Stimulated activated CD8-positive, alpha-beta memory T cell treated with anti-CD3 and anti-CD28 coated beads, Interleukin-15, amount 100 ng/mL, for 24 hours (primary cell): ENCODE measurements around the gene PPM1F.

ENCODE experiments used
- DNase-seq: peaks from one replicate; pipeline ENCODE4 v3.0.0-alpha.2; 2020; ENCODE audit warnings: low read depth

Gene PPM1F, protein sequence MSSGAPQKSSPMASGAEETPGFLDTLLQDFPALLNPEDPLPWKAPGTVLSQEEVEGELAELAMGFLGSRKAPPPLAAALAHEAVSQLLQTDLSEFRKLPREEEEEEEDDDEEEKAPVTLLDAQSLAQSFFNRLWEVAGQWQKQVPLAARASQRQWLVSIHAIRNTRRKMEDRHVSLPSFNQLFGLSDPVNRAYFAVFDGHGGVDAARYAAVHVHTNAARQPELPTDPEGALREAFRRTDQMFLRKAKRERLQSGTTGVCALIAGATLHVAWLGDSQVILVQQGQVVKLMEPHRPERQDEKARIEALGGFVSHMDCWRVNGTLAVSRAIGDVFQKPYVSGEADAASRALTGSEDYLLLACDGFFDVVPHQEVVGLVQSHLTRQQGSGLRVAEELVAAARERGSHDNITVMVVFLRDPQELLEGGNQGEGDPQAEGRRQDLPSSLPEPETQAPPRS

DNA sequence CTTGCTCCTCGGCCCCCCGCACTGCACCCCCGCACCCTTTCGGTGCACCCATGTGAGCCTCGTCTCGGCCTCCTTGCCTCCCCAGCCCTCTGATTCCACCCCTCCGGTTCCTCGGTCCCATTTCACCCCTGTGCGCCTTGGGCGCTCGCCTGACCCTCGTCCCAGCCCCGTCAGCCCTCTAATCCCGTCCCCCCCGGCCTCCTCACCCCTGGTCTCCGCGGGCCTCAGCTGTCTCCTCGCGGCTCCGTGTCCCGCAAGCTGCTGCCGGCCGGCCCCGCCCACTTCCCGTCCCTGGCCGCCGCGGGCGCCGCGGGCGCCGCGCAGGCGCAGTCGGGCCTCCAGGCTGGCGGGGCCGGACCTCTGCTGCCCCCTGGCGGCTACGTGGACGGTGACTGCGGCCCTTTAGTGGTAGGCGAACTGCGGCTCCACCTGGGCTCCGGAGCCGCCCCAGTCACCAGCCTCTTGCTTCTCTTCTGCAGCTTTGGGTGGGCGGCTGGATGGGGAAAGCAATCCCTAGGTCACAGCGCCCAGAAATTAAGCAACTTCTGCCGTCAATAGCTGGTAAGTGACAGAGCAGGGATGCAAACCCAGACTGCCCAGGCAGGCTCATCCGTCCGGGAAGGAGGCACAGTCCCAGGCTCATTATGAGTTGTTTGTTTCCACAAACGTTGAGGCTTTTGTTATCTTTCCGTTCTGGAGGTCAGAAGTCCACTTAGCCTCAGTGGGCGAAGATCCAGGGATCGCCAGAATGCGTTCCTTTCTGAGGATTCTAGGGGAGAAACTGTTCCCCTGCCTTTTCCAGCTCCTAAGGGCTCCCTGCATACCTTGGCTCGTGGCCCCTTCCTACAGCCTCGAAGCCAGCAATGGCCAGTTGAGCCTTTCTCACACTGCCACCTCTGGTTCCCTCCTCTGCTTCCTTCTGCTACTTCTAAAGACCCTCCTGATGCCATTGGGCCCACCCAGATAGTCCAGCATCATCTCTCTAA, at the start of gene PPM1F:
PPM1F (minus strand) TSS at position 263 of the 986 bp plus-strand sequence. CDS start 6,800 bp downstream, outside the sequence.
- peak; percentile 98 for DNase-seq

DNA sequence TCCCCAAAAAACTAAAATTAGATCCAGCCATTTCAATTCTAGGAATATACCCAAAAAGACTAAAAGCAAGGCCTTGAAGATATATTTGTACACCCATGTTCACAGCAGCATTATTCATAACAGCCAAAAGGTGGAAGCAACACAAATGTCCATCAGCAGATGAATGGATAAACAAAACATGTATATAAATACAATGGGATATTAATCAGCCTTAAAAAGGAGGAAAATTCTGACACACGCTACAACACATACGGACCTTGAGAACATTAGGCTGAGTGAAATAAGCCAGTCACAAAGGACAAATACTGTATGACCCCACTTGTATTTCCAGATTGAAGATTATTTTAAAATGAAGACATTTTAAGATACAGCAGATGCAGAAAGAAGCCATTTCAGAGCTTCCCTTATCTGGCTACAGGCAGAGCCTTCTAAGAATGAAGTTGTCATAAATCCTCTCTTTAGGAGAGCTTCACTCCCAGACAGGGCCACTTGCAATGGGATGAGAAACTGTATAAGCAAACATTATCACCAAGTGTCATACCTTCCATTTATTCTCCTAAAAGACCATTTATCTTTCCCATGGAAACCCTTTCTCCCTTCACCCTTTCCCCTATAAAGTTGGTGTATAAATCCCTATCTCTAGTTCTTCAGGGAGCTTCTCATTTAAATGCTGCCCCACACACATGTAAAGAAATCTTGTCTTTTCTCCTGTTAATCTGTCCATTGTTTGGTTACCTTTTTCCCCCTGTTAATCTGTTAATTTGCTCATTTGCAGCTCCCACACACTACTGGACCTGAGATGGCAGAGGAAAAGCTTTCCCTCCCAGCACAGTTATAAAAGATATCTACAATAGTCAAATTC, 49.2 kb upstream of the PPM1F start:
- DNase-seq, result no peak

DNA sequence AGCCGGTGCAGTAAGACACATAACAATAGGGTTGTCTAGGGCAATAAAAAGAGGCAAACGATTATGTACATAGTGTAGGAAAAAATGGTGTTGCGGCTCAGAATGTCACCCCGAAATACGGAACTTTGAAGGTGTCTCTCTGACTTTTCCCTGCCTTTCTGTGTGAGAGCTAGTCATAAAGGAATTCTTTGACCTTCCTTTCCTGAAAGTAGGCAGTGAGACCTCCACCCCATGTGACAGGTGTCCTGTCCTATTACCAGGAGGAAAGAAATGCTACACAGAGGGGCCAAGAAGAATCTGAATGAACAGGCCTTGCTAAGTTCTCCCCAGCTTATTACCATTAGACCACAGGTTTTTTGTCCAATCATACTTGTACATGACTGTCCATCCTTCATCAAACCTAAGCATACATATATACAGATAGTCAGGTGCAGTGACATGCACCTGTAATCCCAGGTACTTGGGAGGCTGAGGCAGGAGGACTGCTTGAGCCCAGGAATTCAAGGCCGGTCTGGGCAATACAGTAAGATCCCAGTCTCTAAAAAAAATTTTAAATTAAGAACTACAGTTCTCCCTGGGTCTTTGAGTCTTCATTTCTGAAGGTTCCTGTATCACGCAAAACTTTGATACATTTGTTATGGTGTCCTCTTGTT, 46.1 kb upstream of the PPM1F start:
- no peak for DNase-seq

DNA sequence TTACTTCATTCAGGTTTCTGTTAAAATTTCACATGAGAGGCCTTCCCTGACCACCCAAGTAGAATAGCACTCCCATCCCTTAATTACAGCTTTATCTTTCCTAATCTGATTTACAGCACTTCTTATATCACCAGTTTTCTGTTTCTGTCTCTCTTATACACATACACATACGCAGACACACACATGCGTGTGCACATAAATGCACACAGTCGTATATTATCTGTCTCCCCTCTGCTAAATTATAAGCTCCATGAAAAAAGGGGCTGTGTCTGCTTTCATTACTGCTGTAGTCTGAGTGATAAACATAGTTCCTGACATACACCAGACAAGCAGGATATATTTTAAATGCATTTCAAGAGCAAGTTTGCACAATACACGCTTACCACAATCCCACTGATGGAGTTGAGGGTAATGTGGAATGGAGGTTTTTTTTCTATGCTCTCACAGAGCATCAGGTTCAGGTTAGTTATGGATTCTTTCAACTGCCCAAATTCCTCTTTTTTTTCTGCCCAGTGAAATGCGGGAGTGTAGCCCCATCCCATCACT, 43.6 kb upstream of the PPM1F start:
- no peak for DNase-seq

DNA sequence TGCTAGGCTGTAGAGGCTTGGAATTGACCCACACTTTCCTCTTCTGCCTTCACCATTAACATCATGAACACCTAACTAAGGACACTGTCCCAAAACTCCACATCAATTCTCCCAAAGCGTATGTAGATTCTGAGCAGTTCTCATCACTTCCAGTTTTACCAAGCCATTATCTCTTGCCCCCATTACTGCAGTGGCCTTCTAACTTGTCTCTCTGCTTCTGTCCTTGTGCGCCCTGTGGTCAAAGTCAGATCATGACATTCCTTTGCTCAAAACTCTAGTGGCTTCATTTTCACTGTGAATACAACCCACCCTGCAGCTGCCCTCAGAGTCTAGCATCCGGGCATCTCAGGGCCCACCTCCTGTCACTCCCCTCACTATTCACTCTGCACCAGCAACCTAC, 43.0 kb upstream of the PPM1F start:
- no peak for DNase-seq

DNA sequence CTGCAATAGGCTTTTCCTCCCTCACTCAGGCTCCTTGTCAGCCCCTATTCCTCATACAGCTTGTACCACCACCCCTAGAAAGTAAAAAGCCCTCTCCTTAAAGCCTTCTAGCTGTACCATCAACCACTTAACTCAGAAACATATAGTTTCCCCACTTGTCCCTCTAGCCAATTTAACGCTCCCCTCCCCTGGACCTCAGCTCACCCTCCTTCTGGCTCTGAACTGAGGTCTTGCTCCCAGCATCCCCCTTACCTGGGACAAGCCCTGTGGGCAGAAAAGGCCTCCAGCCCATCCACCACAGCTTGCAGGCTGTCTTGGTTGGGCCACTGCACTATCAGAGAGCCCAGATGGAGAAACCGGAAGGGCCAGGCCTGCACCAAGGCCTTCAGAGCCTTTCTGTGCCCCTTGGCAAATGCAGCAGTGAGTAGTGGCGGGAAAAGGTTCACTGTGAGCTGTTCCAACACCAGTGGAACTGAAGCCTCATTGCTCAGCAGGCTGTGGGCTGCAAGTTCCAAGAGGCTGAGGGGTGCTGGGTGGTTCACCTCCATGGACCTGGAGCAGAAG, 42.3 kb upstream of the PPM1F start:
- DNase-seq, result no peak

DNA sequence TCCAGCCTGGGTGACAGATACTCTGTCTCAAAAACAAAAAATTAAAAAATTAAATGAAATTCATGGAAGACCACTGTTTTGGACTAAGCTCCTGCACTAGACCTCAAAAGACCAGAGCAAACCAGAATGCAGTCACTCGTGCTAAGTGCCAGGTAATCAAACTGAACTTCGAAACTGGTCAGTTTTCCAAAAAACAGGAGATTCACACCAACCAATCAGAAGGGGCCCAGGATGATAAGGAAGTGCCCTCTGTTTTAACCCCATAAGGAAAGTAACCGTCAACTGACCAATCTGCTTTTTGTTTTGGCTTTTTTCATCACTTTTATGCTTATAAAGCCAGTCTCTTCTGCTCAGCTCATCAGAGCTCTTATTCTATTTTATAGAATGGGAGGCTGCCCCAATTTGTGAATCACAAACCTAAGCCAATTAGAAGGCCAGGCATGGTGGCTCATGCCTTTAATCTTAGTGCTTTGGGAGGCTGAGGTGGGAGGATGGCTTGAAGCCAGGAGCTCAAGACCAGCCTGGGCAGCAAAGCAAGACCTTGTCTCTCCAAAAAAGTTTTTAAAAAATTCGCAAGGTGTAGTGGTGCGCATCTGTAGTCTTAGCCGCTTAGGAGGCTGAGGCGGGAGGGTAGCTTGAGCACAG, 40.1 kb upstream of the PPM1F start:
- DNase-seq, result no peak

DNA sequence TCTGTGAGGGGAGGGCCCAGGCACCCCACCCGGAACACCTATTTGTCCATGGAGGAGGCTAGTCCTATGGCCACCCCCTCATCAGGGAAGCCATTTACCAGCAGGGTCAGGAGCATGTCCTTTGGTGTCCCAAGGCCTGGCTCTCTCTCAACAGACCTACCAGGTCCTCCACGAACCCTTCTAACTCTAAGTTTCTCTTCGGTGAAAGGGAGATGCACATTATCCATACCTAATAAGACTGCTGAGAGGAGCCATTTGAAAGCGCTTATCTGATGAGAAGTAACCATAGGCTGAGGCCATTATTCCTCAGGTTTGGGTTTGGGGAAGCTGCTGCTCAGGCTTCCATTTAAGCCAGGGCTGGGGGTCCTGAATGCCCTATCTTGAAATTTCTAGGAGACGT, 39.1 kb upstream of the PPM1F start:
- no peak for DNase-seq

DNA sequence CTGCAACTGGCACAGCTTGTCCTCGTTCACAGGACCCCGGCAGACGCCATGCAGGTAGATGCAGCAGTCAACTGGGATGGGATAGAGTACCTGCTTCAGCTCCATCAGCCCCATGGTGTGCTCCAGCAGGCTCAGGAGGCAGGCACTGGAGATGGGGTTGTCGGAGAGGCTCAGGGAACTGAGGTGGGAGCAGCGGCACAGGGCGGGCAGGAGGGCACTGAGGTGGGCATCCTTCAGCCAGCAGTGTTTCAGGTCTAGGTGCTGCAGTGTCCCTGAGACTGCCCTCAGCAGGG, 38.6 kb upstream of the PPM1F start:
- DNase-seq, result no peak

DNA sequence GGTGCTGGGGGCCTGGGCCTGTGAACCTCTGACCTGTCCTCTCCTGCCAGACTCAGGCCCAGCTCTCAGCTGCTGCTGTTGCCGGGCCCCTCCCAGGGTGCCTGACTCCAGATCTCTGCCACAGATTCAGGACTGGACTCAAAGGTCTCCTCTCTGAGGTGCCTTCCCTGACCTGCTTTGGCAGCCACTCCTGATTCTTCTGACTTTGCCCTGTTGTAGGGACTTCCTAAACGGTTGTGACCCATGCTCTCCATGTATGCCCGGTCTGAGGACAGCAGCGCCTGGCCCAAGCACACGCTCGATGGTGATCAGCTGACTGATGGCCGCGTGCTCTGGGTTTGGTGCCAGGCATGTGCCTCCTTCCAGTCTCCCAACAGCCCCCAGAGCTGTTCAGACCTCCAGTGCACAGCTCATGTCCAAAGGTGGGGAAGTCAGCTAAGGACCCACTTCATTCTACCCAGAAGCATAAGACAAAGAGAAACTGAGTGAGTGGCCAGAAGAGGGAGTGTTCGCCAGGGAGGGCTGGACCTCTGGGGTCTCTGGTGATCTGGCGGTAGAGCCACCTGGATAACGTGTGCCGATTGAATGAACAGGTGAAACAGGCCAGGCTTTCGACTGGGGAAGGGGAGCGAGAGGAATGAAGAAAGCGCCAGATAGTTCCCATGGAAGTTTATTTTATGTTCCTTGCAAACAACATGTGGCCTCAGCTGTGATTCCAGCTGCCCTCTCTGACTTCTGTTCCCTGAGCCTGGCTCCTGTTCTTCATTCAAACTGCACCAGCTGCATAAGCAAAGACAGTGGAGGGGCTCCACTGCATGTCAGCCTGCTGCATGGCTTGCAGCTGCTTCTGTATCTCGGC, 38.0 kb upstream of the PPM1F start:
- no peak for DNase-seq

DNA sequence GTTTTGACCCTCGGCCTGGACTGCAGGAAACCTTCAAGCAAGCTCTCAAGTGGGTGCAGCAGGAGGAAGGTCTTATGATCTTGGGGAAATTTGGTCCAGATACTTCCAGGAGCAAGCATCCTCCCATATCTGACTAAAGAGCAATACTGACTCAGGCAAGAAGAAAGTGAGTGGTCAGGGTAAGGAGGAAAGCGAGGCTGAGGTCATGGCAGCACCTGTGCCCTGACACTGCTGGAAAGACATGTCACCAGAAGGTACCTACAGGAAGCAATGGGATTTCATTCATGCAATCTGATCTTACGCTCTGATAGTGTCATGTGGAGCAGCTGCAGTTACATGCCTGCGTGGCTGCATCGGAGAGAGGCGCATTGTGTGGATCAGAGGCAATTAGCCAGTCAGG, 36.4 kb upstream of the PPM1F start:
- DNase-seq, result no peak

DNA sequence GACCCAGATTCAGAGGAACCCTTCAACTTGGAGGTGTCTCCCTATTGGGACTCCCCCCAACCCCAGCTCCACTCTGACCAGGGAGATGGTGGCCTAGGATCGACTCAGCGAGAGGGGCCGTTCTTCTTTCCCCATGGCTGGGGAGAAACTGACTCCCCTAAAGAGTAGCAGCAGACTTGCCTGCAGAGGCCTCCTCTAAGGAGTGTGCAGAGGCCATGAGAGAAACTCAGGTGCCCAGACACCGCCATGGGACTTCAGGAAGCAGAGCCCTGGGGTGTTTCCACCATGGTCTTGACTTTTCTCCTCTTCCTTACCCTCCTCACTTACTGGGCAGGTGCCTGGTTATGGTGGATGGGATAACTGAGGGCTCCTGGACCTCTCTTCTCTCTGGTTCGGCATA, 32.6 kb upstream of the PPM1F start:
- DNase-seq, result no peak

DNA sequence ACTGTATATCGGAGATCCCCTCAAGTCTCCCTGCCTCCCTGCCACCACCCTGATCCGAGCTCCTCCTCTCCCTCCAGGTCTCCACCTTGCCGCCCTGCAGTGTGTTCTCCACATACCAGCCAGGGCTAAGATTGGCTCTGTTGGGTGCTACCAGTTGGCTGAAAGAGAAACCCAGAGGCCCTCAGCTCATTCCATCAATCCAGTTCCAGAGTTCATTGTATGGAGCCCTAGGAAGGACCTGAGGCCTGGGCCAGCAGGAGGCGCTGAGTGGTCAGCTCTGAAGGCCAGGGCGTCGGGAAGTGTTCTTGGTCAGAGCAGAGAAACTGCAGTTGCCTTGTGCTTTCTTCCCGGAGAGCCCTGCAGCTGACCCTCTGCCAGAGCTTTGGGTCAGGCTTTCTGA, 32.1 kb upstream of the PPM1F start:
- no peak for DNase-seq

DNA sequence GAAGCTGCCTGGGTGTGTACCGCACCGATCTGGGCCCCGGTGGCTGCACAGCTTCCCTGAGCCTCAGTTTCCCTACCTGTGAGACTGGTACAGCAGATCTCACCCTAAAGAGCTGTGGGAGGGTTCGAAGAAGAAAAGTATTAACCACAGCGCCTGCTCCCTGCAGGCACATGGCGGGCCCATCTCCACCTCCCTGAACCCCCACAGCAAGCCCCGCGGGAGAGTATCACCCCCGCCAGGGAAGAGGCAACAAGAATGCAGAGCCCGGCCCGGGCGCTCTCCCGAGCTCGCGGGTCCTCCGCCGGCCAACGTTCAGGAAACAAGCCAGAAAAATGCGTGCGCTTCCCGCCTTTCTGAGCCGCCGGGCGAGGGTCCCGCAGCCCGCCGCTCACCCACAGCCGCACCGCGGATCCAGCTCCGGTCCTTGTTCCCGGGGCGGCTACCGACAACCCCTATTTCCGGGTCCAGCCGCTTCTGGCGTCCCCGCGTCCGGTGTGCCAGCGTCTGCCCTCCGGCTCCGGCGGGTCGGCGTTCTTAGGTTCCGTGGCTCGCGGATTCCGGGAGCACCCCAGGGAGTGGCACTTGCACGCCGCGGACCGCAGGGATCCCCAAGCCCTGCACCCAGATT, 29.8 kb upstream of the PPM1F start, which contains the start of gene TOP3B:
TOP3B (minus strand) TSS at position 450 of the 628 bp plus-strand sequence. CDS start 7,078 bp downstream, outside the sequence.
- peak; percentile 74 for DNase-seq

DNA sequence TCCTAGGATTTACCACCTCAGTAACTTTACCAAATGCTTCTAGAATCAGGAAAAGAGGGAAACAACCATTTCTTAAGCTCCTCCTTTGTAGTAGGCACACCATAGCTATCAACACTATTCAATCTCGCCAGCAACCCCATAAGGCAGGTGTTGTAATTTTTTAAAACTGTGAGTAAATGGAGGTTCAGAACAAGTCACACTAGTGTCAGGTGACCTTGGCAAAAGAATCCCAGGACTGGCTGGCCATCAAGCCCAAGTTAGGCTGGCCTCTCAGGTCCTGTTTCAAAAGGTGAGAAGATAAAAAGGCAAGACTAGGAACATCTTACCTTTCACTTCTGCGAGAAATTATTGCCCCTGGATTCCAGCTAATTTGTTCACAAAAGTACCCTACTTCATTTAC, 29.2 kb upstream of the PPM1F start:
- DNase-seq, result no peak

DNA sequence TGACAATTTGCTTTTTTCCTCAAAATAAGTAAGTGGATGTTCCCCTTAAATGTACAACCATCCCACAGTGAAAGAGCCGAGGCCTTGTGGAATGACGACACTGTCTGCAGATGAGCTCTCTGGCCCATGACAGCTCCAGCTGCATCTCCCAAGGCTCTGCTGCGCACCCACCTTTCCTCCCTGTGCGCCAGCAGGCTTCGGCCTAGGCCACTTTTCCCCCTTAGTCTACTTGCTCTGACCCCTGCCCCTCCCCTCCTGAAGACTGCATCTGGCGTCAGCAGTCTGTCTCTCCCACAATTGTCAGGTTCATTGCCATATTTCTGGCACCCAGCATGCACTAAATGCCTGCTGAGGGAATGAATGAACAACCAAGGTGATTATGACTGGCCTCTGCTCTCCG, 27.9 kb upstream of the PPM1F start:
- no peak for DNase-seq

DNA sequence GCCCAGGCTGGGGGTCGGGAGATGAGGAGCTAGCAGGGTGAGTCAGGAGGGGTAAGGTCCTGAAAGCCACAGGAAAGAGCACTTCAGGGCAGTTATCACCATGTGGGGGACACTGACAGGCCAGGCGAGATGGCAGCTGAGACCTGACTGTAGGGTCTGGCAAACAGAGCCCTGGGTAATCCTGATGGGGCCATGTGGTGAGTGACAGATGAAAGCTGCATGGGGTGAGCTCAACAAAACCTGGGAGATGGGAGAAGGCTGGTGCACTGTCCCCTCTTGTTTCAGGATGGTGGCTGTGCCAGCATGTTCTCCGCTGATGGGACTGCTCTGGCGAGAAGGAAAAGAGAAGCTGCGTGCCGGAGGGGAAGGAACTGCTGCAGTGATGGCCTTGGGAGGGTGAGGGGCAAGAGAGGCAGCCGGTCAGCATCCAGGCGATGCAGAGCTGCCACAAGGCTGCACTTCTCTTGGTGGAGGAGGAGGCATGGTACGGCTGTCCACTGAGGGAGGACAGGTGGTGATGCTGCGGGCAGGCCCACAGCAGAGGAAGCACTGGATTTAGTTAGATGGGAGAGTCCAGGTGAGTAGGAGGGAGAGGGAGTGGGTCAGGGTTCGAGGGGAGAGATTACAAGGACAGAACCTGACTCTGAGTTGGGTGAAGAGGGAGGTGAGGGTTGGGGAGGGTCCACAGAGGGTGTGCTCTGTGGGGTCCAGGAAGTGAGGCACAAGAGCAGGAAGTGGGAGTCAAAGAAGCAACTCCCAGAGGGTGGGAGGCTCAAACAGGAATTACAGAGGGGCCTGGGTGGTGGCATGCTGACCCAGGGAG, 26.1 kb upstream of the PPM1F start:
- DNase-seq, result no peak

DNA sequence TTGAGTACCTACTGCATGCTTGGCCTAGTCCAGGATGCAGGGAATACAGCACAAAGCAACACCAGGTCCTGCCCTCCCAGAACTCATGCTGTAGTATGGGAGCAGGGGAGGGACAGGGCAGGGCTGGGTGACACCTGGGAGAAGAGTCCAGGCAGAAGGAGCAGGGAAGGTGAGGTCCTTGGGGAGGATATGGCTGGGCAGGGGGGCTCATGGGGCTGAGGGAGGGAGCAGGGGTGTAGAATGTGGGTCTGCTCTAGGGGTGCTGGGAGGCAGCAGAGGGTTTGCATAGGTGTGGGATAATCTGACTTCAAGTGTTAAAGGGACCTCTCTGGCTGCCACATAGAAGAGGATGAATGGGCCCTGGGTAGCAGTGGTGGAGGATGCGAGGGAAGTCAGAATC, 25.2 kb upstream of the PPM1F start:
- DNase-seq, result no peak
